Left cardiac atrium (tissue), 4 donors: Measurements from ENCODE around the gene LGR4. TPM values are rescaled to one million over a fixed set of nuclear protein-coding genes. Genes with fewer than 3 reads are reported as not detected.

ENCODE experiments used
- ATAC-seq, 2 donors: fragments of 200-7000 bp; cut with Tn5 transposase; one replicate each; pipeline ENCODE4 v1.9.1; 2020; ENCODE audit warnings: mild to moderate bottlenecking in 2 of 2, moderate library complexity in 2 of 2
- DNase-seq: peaks from one replicate; pipeline ENCODE4 v3.0.0-alpha.2; 2020
- intact Hi-C, 2 donors: fragments of 100-400 bp; cut with DNase I; formaldehyde crosslinking; loops; one replicate each; pipeline versions ENCODE4 v1.14.1 to v1.15.1; 2022 to 2023
- total RNA-seq, 2 donors: library from RNA; stranded (reverse); fragmentation: NEBNext Ultra II Directional; extraction: Animal tissue kit (Norgen Biotek cat#: 25700); gene quantifications; one replicate each; pipeline ENCODE4 v1.2.1, GENCODE V29; 2021
- donor health status: DM: no; HTN: yes; CAD: no.
- donor health status: DM: no; HTN: yes; CAD: no; lungs with severe emphysema.
- donor health status: DM: yes; HTN: yes; CAD: no.
- donor health status: Dilated cardiomyopathy.

The LGR4 gene
- total RNA-seq, 2 donors from 2014 or later, result 29.0 to 33.3 TPM

DNA sequence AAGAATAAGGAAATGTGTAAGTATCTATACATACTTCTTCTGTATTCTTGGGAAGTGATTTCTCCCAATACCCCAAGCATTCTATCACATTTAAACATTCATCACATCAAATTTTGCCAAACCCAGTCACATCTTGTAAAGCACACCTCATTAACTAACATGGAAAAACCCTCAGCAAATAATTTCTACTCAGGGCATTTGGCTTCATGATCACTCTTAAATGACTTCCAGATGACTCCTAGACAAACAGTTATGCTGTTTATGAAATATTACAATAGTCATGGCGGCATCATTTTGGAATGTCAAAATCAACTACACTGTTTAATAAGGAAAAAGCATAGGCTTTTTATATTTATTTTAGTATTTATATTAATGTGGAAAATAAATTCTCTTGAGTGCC, 62.3 kb downstream of the LGR4 start:
- ATAC-seq (no peak), DNase-seq (no peak)
- intact Hi-C loops, result no loop called here

DNA sequence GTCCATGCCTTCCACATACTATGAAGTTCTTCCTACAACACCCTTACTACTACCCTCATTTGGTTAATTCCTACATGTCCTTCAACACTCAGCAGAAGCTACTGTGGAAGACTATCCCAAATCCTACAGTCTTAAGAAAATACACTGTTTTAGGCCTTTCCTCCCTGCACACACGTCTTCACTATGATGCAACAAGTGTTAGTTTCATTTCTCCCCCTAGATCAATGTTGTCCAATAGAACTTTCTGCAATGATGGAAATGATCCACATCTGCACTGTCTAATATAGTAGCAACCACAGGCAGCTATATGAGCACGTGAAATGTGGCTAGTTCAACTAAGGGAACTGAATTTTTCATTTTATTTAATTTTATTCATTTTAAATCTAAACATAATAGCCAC, 62.8 kb downstream of the LGR4 start:
- intact Hi-C loops, result no loop called here

DNA sequence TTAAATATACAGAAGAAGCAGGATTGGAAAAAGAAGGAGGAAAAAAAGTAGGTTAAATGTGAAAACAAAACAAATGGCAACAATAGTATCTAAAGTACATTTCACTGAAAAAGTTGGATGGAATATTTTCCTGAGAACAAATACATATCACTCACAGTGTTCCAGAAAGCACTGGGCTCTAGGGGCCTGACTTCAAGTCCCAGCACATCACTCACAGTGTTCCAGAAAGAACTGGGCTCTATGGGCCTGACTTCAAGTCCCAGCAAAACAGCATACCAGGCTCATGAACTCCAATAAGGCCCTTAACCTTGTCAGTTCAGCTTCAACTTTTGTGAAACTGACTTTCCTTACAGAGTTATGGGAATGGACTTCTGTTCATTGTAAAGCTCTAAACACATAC, 63.5 kb downstream of the LGR4 start:
- no peak for DNase-seq
- intact Hi-C loops, result no loop called here
- peak in 1 of 2 donors; percentile 73 for ATAC-seq

More for the DNA sequence above, 62.8 kb downstream of the LGR4 start:
- DNase-seq, result no peak
- ATAC-seq, result peak in 1 of 2 donors; percentile 42

DNA sequence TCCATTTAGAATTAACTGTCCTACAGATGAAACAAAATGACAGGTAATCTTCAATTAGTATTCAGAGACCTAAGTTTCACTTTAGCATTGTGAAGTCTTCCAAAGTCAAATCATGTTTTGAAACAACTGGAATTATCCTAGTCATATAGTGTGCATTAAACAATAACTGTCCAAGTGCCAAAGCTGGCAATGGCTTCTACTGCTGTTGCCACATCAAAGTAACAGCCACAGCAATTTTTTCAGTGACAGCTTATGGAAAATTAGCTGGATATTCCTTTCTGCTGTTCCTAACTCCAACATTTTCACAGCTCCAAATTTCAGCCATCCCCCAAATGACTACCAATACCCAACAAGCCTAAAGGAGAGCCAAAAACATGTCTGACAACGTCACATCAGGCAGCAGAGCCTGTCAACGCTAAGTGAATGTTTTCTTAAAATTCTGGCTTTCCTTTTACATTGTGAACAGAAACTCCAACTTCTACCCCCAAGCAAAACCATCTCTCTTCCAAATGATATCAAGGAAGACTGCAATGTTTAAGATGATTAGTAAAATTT, 64.3 kb downstream of the LGR4 start:
- peak in 1 of 2 donors; percentile 16 for ATAC-seq

DNA sequence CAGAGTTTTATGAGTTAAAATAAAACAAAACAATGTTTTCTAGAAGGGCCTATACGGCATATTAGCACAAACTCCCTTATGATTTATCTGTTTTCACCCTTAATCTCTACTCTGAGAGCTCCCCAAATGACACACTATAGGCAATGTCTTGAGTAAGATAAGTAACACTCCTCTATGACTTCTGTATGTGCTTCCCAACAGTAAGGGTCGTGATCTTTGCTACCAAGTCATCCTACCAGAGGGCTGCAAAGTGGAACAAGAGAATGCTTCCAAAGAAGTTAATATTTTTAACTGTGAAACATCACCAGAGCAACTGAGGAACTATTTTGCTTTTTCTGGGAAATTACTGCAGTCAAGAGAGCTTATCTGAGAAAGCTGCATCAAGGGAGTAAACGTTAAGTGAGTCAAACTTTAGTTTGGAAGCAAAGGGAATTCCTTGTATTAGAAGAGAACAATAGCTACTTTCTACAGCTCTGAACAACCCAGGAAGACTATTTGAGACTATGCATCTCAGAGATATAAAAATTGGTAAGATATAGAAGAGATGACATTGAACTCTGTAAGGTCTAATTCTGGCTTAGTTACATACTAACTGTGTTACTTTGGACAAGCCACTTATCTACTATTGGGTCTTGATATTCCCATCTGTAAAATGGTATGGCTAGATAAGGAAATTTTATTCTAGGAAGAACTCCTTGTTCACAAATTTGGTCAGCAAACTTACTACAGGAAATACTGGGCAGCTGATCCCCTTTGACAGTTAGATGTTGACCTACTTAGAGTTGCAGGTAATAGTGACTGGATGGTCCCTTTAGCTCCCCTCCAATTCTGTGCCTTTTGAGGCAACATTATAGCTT, 65.9 kb downstream of the LGR4 start:
- intact Hi-C loops, result no loop called here

More for the DNA sequence above, 64.3 kb downstream of the LGR4 start:
- no peak for DNase-seq
- intact Hi-C loops, result no loop called here

DNA sequence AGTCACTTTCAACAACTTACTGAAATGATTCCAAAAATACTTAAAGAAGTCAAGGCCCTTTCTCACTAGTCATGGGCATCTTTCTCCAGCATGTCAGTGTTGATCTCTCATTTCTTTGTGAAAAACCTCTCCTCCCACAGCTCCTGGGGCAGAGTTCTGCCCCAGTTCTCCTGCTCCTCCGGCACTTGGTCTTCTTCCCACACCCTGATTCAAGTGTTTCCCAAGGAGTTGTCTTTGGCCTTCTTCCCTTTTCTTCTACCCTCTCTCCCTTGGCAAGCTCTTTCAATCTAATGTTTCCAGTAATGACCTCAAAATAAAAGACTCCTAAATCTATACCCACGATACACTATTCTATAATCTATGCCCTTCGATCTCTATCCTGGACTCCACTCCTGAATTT, 67.5 kb downstream of the LGR4 start:
- DNase-seq, result no peak
- peak; percentile 39 to 62 for ATAC-seq
- intact Hi-C loops, result no loop called here

More for the DNA sequence above, 65.9 kb downstream of the LGR4 start:
- ATAC-seq, result peak; percentile 58 to 67
- no peak for DNase-seq

DNA sequence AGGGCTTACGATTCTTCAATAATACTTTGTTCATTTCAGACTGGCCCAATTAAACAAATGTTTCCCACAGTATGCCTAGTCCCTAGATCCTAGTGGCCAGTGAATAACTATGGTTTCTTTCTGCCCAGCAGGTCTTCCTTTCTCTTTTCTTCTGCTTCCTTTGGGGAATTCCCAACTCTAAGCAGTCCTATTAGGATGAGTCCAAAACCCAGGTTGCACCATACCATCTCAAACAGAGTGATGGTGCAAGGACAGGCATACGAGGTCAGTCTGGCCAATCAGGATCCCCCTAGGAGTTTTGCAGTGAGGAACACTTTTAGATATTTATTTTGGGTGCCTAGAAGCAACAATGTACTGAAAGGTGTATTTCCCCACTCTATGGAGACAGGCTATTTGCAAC, 68.2 kb downstream of the LGR4 start:
- peak in 1 of 2 donors; percentile 32 for ATAC-seq
- DNase-seq, result no peak
- intact Hi-C loops, result no loop called here

DNA sequence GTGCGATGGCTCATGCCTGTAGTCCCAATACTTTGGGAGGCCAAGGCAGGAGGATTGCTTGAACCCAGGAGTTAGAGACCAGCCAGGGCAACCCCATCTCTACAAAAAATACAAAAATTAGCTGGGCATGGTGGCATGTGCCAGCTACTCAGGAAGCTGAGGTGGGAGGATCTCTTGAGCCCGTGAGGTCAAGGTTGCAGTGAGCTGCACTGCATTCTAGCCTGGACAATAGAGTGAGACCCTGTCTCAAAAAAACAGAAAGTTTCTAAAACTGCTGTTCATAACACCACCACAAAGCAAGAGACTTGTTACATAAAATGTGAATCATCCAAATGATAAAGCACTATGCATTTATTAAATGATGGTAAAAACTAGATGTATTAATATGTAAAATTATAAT, 69.4 kb downstream of the LGR4 start:
- no peak for ATAC-seq
- no peak for DNase-seq
- intact Hi-C loops, result no loop called here

DNA sequence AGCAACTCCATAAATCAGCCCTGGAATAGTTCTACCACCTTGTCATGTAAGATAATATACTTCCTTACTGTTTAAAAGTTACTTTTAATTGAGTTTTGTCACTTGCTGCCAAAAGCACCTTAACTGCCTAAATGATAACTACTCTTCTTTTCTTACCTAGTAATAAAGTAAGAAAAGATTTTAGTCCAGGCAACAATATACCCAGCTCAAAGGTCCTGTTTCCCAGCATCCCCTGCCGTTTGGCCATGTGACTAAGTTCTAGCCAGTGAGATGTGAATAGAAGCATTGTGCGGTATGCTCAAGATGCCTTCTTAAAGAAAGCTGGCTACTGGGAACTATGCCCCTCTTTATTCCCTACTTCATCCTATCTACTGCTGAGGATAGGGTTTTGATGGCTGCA, 70.1 kb downstream of the LGR4 start:
- no peak for ATAC-seq
- DNase-seq, result no peak
- intact Hi-C loops, result no loop called here

DNA sequence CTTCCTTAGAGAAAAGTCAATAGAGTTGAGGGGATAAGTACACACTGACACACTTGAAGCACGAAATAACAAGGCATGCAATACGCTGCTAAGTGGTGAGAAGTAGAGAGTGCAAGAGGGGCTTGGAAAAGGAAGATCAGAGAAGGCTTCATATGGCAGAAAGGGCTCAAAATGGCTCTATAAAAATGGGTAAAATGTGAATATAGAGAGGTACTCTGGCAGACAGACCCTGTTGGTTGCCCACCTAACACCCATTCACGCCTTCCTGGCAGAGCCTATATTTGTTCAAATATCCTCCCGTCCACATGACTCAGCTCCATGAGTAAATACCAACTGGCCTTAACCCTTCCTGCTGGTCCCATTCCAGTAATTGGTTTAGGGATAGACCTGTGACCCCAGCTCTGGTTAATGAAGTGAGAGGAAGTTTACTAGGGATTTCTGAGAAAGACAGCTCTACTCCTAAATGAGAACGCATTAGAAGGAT, 70.7 kb downstream of the LGR4 start:
- DNase-seq (no peak), ATAC-seq (no peak)
- intact Hi-C loops, result no loop called here

DNA sequence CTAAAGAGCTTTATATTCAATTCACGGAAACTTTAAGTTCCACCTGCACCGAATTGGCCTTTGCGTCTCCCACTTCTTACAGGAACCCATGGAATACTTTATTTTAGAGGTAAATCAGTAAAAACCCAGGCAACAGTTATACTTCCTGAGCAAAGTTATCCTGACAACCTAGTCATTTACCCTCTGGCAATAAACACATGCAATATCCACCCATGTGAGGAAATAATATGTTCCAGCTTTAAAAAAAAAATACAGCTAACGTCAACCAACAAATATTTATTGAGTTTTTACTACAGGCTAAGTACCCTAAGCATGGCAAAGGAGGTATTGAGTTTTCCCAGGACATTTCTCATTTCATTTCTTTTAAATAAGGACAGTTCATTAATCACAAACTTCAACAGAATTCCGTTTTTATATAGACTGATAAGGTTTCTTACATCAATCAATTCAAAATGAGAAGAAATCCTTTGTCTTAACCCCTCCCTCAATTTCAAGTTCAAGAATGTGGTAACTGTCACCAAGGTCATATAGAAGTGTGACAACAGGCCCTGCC, 71.2 kb downstream of the LGR4 start:
- intact Hi-C loops, result no loop called here
- ATAC-seq (no peak), DNase-seq (no peak)

DNA sequence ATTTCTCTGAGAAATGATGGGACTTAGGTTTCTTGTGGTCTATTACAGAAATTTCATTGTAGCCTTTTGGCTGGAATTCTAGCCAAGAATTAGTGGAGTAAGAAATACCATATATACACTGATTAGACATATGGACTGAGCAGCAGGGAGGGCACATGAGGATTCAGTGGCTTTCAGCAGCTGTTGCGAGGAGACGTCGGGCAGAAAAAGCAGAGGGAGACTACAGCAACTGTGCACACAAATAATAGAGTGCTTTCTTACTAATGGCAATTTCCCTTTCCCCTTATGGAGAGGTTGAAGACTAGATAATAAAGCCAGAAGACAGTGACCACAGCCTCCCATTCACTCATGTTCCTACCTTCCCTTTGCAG, 74.2 kb downstream of the LGR4 start:
- intact Hi-C loops, result no loop called here
- no peak for DNase-seq
- no peak for ATAC-seq

DNA sequence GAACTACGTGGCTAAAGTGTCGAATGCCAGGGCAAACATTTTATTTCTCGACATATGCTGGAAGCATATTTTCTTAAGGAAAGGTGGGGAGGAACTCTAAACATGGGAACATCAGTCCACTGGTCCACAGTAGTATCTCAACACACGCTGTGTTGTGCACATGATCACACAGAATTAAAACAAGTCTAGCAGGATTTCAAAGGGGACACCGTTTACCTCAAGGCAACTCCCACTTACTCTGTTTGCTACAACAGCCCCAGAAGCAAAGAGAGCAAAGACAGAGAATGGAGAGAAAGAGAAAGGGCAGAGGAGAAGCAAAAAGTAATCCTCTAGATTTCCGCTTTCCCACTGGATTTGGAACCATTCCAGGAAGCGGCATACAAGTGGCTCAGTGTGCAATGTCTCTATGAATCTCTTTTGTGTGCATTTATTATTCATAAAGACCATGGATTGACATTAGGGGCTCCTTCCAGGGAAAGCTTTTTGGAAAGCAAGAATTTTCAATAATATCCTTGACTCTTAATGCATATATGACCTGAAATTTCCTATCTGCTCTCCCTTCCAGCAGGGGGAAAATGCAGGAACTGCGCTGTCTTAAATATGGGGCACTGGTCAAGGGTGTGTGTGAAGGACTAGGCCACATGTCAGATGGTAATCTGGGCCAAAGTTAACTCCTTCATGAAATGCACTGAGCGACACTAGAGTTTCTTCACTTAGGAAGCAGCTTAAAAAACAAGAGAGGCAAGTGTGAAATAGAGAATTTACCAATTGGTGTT, 74.8 kb downstream of the LGR4 start:
- peak in 1 of 2 donors; percentile 62 for ATAC-seq
- intact Hi-C loops, result no loop called here
- DNase-seq, result no peak

DNA sequence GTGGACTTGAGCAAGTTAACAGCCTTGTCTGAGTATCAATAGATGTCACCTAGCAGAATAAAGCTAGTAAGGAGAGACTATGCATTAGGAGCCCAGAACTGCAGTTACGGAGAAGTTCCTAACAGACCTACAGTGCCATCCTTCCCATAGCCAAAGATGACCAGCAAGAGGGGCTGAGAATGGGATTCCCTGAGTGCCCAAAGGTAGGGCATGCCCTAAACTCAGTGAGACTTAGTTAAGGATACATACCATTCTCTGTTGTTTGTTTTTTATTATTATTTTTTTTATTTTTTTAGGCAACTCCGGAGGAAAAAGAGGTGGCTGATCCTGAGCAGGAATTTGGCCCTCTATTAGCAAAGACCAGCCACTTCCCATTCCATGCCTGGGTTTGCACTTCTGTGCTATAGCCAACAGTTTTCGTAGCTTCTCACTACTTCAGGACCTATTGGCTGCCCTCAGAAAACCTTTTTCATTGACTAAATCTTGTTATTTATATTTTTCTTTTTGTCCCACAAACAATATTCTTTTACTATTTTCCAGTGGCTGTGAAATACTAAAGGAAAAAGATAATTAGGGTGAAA, 76.2 kb downstream of the LGR4 start:
- DNase-seq, result no peak
- ATAC-seq, result no peak
- intact Hi-C loops, result no loop called here

DNA sequence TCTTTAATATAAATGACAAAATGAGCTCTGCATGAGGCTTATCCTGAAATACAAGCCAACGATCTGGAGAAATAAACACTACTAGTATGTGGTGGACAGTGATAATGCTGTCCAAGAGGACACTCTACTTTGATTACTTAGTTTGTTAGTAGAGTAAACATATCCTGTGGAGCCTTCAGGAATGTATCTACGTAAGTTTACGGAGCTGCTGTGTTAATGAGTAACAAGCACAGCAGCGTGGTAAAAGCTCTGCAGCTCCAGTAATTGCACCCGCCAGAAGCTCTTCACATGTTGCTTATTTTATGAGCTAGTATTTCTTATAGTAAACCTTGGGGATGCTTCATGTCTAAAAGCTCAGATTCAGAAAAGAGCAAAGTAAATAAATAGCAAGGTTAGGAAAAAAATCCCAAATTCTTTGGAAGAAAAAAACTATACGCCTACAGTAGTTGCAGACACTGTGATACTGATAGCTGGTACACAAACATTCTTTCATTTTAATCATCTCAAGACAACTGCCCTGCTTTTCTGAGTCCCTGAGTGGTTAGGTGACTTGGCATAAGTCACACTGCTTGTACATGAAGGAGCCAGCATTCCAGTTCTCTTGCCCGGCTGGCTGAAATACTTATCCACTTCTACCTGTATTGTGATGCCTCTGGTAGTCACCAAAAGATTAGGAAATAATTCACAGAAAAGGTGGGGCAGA, 76.9 kb downstream of the LGR4 start:
- intact Hi-C loops, result no loop called here
- ATAC-seq (peak; percentile 19 to 56), DNase-seq (no peak)

DNA sequence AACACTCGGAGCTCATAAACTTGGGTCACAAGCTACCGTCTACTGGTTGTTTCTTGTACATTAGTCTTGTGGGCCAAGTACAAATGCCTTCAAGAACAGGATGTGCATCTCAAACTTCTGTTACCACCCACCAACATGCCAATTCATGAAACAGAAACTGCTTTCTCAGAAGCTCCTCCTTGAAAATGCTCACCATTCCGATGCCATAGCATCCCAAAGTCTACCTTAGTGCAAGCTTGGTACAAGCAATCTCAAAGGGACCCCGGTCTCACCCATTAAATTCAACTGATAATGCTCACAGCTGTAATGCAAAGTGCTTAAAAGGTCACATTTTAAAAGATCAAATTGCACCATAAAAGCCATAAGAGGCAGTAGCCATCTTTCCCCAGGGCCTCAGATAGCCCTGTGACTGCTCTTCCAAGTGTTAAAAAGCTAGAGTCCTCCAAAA, 77.8 kb downstream of the LGR4 start:
- intact Hi-C loops, result no loop called here
- ATAC-seq (no peak), DNase-seq (no peak)

DNA sequence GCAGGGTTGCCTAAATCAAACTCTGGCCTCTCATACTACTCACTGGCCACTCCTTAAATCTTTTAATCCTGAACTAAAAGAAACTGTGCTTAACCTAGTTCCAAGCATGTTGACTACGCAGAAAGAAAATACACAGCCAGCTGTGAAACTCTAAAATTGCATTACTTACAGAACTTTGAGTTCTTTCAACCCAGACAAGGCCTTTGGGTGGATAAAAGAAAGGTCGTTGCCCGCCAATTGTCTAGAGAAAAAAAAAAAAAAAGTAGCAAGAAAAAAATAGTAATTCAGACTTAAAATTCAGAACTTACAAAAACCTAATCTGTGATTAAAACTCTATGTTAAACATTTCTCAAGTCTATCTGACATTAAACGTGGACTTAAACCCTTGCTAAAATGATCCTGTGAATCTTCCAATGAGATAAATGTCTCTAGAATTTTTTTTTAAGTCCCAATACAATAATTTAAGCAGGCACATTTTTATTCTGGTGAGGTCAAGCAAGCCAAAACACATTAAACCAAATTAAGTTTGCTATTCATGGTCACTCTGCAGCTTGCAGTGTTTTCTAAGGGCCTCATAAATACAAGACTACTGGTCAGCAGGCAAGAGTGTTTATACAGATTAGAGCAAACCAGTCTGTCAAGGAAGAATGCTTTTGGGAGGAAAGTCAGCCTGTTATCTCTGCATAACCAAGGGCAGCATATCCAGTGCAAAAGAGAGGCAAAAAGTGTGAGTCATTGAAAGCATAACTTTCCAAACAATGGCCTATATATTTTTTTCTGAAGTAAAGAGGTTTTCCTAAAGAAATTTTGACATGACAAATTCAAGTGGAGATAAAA, 80.1 kb downstream of the LGR4 start:
- intact Hi-C loops, result no loop called here
- peak in 1 of 2 donors; percentile 90 for ATAC-seq
- DNase-seq, result no peak
